HG02870 (cell line): ENCODE results near the gene RAB40C.

Source experiments
- ATAC-seq: cut with Tn5 transposase; IDR thresholded peaks from one replicate; pipeline ENCODE4 v1.9.1; 2021; ENCODE audit warnings: mild to moderate bottlenecking, moderate library complexity; ENCODE audit not compliant: unreplicated experiment

RAB40C gene

GRCh38 chr16:675884-676564, 86.2 kb downstream of the RAB40C start:
- no peak for ATAC-seq

DNA sequence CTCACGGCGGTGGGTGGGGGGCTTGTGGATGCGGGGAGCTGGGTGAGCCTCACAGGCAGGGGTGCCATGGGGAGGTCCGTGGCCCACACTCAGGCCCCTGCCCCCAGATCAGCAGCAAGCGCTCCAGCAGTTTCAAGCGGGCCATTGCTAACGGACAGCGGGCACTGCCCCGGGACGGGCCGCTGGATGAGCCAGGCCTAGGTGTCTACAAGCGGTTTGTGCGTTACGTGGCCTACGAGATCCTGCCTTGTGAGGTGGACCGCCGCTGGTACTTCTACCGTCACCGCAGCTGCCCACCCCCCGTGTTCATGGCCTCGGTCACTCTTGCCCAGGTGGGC, 86.7 kb downstream of the RAB40C start:
- ATAC-seq: no peak

DNA sequence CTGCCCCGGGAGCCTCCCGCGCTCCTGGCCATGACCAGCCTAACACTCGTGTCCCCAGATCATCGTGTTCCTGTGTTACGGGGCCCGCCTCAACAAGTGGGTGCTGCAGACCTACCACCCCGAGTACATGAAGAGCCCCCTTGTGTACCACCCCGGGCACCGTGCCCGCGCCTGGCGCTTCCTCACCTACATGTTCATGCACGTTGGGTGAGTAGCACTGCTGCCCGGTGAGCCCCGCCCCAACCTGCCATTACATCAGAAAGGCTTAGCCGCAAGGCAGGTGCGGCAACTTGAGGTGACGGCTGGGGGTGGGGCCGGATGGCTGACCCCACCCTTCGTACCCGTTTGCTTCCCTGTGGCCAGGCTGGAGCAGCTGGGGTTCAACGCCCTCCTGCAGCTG, 87.0 kb downstream of the RAB40C start:
- no peak for ATAC-seq

DNA sequence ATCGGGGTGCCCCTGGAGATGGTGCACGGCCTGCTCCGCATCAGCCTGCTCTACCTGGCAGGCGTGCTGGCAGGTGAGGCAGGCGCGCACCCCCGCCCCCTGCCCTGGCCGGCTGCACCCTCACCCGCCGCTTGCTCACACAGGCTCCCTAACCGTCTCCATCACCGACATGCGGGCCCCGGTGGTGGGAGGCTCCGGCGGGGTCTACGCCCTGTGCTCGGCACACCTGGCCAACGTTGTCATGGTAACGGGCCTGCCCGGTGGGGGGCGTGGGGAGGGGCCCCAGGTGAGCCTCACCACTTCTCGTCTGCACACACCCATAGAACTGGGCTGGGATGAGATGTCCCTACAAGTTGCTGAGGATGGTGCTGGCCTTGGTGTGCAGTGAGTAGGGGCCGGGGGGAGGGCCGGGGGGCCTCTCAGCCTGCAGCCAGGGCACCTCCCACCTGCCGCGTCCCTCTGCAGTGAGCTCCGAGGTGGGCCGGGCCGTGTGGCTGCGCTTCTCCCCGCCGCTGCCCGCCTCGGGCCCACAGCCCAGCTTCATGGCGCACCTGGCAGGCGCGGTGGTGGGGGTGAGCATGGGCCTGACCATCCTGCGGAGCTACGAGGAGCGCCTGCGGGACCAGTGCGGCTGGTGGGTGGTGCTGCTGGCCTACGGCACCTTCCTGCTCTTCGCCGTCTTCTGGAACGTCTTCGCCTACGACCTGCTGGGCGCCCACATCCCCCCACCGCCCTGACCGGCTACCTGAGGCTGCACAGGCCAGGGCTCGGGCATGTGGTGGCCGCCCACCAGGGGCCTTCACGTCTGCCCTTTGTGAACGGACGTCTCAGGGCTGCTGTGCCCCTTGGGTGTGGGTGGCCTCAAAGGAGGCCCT, 87.7 kb downstream of the RAB40C start:
- ATAC-seq: no peak

DNA sequence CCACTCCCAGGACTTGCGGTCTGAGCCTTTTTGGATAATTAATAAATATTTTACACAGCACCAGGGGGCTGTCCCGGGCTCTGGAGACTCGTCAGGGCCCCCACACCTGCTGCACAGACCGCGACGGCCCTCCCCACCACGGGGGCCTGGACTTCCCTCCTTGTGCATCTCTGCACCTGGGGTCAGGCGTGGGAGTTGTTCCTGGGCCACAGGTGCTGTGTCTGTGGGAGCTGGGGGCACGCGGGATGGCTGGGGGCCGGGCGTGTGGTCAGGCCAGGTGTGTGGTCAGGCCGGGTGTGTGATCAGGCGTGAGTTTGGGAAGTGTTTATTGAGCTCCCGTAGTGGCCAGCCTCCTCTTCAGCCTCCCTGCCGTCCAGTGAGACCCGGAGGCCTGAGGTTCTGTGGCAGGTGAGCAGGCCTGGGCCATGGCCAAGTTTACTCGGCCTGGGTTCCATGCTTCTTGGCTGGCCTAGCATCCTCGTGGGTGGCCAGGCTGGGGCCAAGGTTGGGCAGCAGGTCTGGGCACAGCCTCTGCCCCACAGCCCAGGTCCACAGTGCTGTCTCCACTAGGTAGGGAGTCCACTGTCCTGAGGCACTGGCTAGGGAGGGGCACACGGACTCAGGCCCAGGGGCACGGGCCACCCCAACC, 88.5 kb downstream of the RAB40C start:
- ATAC-seq: no peak
